ENCODE results near the gene TTBK1.
A peak's percentile ranks its signal among the peaks of the same experiment; 100 is the strongest.

Gene TTBK1

DNA sequence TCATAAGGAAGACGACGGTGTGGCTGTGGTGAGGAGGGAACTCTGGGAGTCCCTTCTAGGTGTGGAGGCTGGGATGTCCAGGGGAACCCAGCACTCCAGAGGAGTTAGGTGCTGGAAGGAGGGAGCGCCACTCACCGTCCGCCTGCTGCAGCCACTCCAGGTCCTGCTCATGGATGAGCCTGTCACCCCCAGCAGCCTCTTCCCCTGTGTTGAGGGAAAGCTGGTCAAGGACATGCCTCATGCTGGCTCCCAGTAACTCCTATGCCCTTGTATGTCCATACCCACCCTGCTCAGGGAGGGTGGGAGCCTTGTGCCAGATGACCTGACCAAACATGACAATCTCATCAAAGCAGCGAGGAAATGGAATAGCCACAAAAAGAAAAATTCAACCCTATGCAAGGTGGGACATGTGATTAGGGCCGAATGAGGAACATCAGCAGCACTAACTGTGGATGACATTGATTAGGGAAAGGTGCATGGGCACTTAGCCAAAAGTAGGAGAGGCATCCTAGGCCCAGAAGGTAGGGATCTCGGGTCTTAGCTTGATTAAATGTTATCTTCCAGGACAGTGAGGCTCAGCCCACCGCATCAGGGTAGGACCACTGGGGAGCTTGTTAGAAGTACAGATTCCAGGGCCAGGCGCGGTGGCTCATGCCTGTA is 17.0 kb upstream of the TTBK1 start:
- no peak for DNase-seq

GRCh38 chr6:43228951-43229802 is 14.1 kb upstream of the TTBK1 start, which contains the start of gene DNPH1:
TSS of gene DNPH1 (minus strand) at chr6:43229481. CDS start at chr6:43229456, 25 bp downstream.
- peak; percentile 48 for DNase-seq

DNA sequence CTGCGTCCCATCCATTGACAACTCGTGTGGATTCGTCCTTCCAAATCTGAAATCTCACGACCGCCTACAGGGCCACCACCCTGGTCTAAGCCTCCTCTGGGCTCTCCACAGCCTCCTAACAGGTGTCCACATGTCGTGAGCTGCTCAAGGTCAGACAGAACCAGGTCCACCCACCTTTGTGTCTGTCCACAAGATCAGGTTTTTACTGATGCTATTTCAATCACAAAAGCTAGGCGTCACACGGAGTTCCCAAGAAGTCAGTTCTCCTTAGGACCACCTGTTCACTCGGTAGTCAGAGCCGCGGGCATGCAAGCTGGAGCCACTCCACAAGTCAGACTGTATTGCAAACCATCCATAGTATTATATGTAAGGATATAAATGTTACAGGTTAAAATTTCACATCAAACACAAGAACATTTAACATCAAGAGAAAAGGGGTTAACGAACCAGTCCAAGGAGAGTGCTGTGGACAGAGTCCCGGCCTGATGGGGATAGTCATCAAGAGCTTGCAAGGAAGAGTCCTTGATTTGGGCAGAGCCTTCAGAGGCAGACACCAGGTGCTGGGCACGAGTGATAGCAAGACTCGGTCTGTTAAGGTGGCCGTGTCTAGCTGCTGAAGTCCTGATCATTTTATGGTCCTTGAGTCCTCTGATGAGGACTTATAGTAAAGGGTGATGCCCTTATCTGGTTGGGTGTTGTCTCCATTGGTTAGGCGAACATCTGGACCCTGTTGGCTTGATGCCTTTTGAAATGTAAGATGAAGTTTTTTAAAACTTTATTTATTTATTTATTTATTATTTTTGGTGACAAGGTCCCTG is 13.3 kb upstream of the TTBK1 start:
- DNase-seq = no peak

DNA sequence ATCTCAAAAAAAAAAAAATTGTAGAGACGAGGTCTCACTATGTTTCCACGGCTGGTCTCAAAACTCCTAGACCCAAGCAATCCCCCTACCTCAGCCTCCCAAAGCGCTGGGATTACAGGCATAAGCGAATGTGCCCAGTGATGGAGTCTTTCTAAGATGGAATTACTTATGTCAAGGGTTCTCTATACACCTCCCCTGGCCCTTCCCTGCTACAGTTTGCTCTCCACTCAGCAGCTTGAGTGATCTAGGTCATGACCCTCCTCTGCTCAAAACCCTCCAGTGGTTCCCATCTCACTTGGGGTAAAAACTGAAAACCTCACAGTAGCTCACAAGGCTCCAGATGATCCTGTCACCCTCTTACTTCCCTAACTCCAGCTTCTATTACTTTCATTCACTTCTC is 12.2 kb upstream of the TTBK1 start:
- DNase-seq = no peak

DNA sequence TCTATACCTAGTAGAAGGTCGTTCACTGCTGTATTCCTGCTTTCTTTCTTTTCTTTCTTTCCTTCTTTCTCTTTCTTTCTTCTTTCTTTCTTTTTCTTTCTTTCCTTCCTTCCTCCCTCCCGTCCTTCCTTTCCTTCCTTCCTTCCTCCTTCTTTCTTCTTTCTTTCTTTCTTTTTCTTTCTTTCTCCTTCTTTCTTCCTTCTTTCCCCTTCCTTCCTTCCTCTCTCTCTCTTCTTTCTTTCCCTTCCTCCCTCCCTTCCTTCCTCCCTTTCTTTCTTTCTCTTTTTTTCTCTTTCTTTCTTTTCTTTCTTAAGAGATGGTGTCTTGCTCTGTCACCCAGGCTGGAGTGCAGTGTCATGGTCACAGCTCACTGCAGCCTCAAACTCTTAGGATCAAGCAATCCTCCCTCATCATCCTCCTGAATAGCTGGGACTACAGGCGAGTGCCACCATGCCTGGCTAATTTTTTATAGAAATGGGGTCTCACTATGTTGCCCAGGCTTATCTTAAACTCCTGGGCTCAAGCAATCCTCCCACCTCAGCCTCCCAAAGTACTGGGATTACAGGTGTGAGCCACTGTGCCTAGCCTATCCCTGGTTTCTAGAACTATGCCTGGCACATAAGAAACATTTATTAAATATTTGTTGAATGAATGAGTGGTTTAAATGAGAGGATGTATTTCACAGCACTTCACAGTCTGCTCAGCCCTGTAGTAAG is 11.4 kb upstream of the TTBK1 start:
- no peak for DNase-seq

GRCh38 chr6:43235841-43236240 is 7.4 kb upstream of the TTBK1 start:
- DNase-seq = no peak

- DNase-seq = no peak
These were observed 4.2 kb upstream of the TTBK1 start for GRCh38 chr6:43239054-43239453.

- DNase-seq = no peak
These were observed 2.3 kb upstream of the TTBK1 start for GRCh38 chr6:43240950-43241349.

- no peak for DNase-seq
These were observed 1.8 kb upstream of the TTBK1 start for GRCh38 chr6:43241446-43241845.

GRCh38 chr6:43243664-43244321 is 512 bp downstream of the TTBK1 start:
- no peak for DNase-seq

DNA sequence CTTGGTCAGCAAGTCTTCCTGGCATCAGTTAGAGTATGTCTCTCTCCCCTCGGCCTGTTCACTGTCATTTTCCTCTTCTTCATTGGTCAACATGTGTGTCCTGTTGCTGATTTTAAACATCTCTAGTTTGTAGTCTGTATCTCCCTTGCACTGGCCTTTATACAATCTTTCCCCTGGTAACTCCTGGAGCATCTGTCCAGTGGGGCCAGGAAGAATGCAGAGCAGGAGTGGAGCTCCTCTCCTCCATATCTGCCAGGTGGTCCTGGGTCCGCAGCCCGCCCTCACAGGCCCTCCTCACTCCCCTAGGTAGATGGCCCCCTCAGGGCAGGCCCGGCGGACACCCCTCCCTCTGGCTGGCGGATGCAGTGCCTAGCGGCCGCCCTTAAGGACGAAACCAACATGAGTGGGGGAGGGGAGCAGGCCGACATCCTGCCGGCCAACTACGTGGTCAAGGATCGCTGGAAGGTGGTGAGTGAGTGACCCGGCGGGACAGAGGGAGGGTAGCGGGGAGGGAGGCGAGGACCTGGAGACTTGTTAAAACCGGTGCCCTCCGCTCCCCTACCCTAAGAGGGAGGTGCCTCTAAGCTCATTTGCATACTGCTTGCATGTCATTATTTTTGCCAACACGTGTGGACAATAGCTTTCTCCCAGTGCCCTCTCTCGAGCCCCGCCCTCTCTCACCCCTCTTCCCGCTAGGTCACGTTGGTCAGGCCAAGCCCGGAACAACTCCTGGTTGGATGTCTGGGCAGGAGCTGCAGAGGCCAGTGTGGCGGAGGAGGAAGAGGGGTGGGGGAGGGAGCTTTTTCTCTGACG is 3.2 kb downstream of the TTBK1 start:
- DNase-seq = no peak

DNA sequence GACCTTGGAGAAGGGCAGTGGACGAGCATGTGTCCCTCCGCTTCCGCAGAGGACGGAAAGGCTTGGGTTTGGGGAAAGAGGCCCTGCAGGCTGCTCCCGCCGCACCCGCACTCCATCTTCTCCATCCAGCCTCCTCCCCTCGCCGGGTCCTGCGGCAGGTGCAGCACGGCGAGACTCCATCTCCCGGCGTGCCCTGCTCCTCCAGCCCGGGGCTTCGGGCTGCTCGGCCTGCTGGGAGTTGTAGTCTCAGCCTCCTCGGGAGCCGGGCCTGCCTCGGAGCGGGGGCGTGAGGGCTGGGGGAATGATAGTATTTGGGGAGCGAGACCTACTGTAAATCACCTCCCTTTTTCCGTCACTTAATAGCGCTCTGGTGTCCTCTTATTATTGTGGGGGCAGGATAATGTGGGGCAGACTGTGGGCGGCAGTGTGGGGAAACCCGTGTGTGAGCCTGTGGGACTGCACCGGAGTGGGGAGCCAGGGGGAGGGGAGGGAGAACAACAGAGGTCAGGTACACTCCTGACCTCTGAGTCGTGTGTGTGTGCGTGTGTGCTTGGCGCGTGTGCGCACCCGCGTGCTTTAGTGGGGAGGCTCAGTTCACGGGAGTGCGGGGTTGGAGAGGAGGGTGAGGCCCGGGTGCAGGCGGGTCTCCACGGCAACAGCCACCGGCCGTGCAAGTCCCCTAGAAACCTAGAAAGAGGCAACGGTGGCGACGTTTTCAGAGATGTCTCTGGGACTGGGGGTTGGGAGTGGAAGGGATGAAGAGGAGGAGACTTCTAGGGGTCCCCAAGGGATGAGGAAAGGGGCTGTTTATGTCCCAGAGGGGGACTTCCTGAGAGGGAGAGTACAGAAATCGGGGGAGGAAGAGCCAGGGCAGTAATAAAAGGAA is 4.1 kb downstream of the TTBK1 start:
- DNase-seq = peak; percentile 13

DNA sequence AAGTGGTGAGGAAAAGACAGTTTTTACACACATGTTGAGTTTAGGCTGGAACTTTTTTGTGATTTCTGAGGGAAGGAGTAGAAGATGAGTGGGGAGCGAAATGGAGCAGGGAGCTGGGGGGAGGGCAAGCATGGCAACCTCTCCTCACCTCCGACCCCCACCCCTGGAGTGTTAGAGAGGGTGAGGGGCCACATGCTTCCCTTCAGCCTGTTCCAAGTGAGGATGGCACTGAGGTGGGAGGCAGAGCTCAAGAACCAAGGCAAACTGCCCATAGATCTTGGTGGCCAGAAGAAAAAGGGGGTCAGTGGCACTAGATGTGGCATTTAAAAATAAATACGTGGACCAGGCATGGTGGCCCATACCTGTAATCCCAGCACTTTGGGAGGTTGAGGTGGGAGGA is 4.8 kb downstream of the TTBK1 start:
- DNase-seq = no peak

DNA sequence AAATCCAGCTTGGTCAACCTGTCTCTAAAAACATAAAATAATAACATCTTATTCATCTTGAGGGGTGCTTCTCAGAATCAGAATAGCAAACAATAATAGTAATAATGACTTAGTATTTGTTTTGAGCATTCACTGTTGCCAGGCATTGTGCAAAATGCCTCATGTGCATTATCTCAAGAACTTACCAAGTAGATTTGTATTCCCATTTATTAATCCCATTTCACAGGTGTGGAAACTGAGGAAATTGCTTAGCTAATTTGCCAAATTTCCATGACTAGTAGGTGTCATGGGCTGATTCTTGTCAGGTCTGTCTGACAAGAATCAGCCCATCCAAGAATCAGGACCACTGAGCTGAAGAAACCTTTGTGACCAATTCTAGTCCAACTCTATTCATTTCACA is 5.5 kb downstream of the TTBK1 start:
- DNase-seq = no peak

DNA sequence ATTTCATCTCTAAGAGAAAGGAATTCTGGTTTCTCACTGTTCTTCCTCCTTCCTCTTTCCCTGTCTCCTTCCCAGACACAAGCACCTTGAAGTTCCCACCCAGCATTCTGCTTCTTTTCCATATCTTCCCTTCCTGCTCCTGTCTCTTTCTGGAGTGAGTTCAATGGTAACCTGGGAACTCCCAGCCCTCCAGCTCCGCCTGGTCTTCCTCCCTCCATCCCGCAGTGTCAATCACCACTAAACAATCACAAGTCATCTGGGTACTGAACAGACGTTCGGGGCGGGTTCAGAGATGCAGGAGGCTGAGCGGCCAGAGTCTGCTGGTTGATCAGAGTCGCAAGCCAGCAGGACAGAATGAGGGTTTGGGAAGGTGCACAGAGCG is 7.7 kb downstream of the TTBK1 start:
- DNase-seq = no peak

DNA sequence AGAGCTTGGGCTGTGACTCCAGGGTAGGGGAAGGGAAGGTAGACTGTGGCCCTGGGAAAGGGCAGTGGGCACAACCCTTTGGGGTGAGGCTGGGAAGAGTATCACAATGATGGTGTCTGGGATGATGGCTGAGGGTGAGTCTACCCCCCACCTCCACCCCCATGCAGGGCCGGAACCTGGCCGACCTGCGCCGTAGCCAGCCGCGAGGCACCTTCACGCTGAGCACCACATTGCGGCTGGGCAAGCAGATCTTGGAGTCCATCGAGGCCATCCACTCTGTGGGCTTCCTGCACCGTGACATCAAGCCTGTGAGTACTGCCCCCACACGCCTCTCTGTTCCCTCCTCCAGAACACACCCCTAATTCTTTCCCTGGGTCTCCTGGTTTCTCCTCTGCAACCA is 10.1 kb downstream of the TTBK1 start:
- no peak for DNase-seq

GRCh38 chr6:43254138-43254817 is 11.0 kb downstream of the TTBK1 start:
- peak; percentile 40 for DNase-seq

DNA sequence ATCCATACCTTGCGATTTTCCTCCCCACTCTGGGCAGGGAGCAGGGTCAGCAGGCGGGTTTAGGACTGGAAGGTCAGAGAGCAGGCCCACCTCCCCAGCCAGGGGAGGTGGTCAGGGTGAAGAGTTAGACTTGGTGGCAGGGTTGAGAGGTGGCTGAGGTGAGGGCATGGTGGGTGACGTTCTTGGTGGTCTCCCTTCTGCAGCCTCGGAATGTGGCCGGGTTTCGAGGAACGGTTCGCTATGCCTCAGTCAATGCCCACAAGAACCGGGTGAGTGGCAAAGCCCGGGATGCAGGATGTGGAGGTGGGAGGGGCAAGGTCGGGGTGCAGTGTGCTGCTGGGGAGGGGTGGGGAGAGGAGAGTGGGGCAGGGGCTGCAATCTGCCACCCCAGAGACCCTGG is 11.6 kb downstream of the TTBK1 start:
- DNase-seq = no peak

DNA sequence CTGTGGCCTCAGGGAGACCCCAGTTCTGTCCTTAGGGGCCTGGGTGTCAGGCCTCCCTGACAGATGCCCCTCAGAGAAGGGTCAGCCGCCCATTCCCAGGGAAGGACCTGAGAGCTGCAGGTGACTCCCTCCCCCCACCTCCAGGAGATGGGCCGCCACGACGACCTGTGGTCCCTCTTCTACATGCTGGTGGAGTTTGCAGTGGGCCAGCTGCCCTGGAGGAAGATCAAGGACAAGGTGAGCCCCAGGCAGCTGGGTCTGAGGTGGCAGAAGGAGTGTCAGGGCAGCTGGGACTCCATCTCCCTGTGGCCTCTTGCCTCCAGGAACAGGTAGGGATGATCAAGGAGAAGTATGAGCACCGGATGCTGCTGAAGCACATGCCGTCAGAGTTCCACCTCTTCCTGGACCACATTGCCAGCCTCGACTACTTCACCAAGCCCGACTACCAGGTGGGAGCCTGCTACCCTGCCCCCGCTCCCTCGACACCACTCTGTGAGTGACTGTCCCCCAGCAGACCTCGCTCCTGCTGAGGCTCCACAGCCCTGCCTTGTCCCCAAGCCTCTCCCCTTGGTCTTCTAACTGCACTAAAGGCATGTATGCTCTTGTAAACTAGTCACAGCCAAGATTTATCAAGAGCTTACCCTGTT is 12.2 kb downstream of the TTBK1 start:
- no peak for DNase-seq

Measured in HCEC 1CT (cell line).